Neural cell (in vitro differentiated cells): ENCODE results near the gene GRAP2. TPM values are rescaled to one million over a fixed set of nuclear protein-coding genes. Genes with fewer than 3 reads are reported as not detected.

Experiments used
- H2AFZ ChIP-seq: fragments of 200-600, 300-800 bp; sonication (generic), shearing (Covaris generic); 2 replicates; pipeline ENCODE4 v1.6.0; 2014; ENCODE audit warnings: low read depth, mild to moderate bottlenecking, antibody characterized with exemption, low read length, moderate library complexity
- H3F3A ChIP-seq: fragments of 200-600 bp; shearing (Covaris generic); 2 replicates; pipeline ENCODE4 v1.6.1; 2016; ENCODE audit warnings: mild to moderate bottlenecking, moderate library complexity, mixed read lengths, antibody characterized with exemption, low read length; ENCODE audit not compliant: insufficient read depth, poor library complexity, severe bottlenecking
- H3K27ac ChIP-seq: fragments of 200-600, 300-800 bp; sonication (generic), shearing (Covaris generic); 2 replicates; pipeline ENCODE4 v1.5.1; 2014; ENCODE audit warnings: mild to moderate bottlenecking, low read length, moderate library complexity
- H3K27me3 ChIP-seq: fragments of 300-800, 200-600 bp; sonication (generic), shearing (Covaris generic); 2 replicates; pipeline ENCODE4 v1.6.0; 2014; ENCODE audit warnings: mild to moderate bottlenecking, low read depth, low read length, moderate library complexity; ENCODE audit not compliant: insufficient read depth
- H3K36me3 ChIP-seq: fragments of 300-800, 200-600 bp; sonication (generic), shearing (Covaris generic); 2 replicates; pipeline ENCODE4 v1.5.1; 2014; ENCODE audit warnings: mild to moderate bottlenecking, antibody characterized with exemption, low read length, moderate library complexity; ENCODE audit not compliant: insufficient read depth
- H3K4me2 ChIP-seq: fragments of 300-800, 200-600 bp; sonication (generic), shearing (Covaris generic); 2 replicates; pipeline ENCODE4 v1.6.0; 2014; ENCODE audit warnings: mild to moderate bottlenecking, low read length
- H3K4me3 ChIP-seq: fragments of 300-800, 200-600 bp; sonication (generic), shearing (Covaris generic); 2 replicates; pipeline ENCODE4 v1.5.1; 2014; ENCODE audit warnings: mild to moderate bottlenecking, low read length, moderate library complexity
- H3K79me2 ChIP-seq: fragments of 200-600 bp; shearing (Covaris generic); replicated peaks from 2 replicates; pipeline ENCODE4 v1.6.0; 2014; ENCODE audit warnings: mild to moderate bottlenecking, low read length, moderate library complexity; ENCODE audit not compliant: insufficient read depth
- H3K9ac ChIP-seq: fragments of 300-800, 200-600 bp; sonication (generic), shearing (Covaris generic); 2 replicates; pipeline ENCODE4 v1.6.1; 2016; ENCODE audit warnings: mild to moderate bottlenecking, low read length, mixed read lengths
- H3K9me2 ChIP-seq: fragments of 200-600 bp; shearing (Covaris generic); 2 replicates; pipeline ENCODE4 v1.6.1; 2016; ENCODE audit warnings: mild to moderate bottlenecking, low read length, mixed read lengths; ENCODE audit not compliant: insufficient read depth
- H3K9me3 ChIP-seq: fragments of 200-600, 300-800 bp; sonication (generic), shearing (Covaris generic); 2 replicates; pipeline ENCODE4 v1.6.1; 2016; ENCODE audit warnings: mild to moderate bottlenecking, mixed run types, low read length, moderate library complexity, mixed read lengths
- H4K20me1 ChIP-seq: fragments of 200-600 bp; shearing (Covaris generic); 2 replicates; pipeline ENCODE4 v1.6.1; 2016; ENCODE audit warnings: mild to moderate bottlenecking, mixed run types; ENCODE audit not compliant: insufficient read depth
- EP300 ChIP-seq: fragments of 450-650 bp; conservative IDR thresholded peaks from 2 replicates; pipeline ENCODE4 v1.6.1; 2014; ENCODE audit warnings: antibody characterized with exemption, mild to moderate bottlenecking, moderate library complexity; ENCODE audit not compliant: poor library complexity, severe bottlenecking
- EZH2 ChIP-seq: fragments of 200-600, 300-800 bp; shearing (Covaris generic), sonication (generic); IDR thresholded peaks from 2 replicates; pipeline ENCODE4 v1.6.1; 2014; ENCODE audit warnings: antibody characterized with exemption, low read length, borderline replicate concordance, mild to moderate bottlenecking; ENCODE audit not compliant: insufficient read depth, poor library complexity, severe bottlenecking
- MXI1 ChIP-seq: fragments of 450-650 bp; conservative IDR thresholded peaks from 2 replicates; pipeline ENCODE4 v1.6.1; 2014; ENCODE audit warnings: antibody characterized with exemption, mild to moderate bottlenecking; ENCODE audit not compliant: poor library complexity, severe bottlenecking
- POLR2AphosphoS5 ChIP-seq: IDR thresholded peaks from 2 replicates; pipeline ENCODE4 v1.6.1; 2012
- RAD21 ChIP-seq: fragments of 450-650 bp; conservative IDR thresholded peaks from 2 replicates; pipeline ENCODE4 v1.6.1; 2014; ENCODE audit warnings: antibody characterized with exemption, mild to moderate bottlenecking, moderate library complexity
- REST ChIP-seq: IDR thresholded peaks from 2 replicates; pipeline ENCODE4 v1.6.1; 2012; ENCODE audit warnings: borderline replicate concordance
- SMC3 ChIP-seq: fragments of 450-650 bp; conservative IDR thresholded peaks from 2 replicates; pipeline ENCODE4 v1.6.1; 2014; ENCODE audit warnings: antibody characterized with exemption, mild to moderate bottlenecking, moderate library complexity; ENCODE audit not compliant: poor library complexity
- TAF1 ChIP-seq: IDR thresholded peaks from 2 replicates; pipeline ENCODE4 v1.6.1; 2012; ENCODE audit warnings: low read depth
- polyA plus RNA-seq: library from polyadenylated mRNA; depleted of rRNA; stranded (reverse); fragments of >200 nt; gene quantifications from 2 replicates; pipeline ENCODE4 v1.2.3, GENCODE V29; 2014
- TF ChIP-seq, protein P1 (sequence below): fragments of 450-650 bp; IDR thresholded peaks from 2 replicates; pipeline ENCODE4 v1.5.1; 2014; ENCODE audit warnings: antibody characterized with exemption, mild to moderate bottlenecking, moderate library complexity; ENCODE audit not compliant: poor library complexity, severe bottlenecking

GRAP2 gene
- polyA plus RNA-seq, 1 donor from 2014 or later: 0.30 TPM

GRCh38 chr22:39894554-39895092 is 6.3 kb upstream of the GRAP2 start:
- TF ChIP-seq, protein P1, sequence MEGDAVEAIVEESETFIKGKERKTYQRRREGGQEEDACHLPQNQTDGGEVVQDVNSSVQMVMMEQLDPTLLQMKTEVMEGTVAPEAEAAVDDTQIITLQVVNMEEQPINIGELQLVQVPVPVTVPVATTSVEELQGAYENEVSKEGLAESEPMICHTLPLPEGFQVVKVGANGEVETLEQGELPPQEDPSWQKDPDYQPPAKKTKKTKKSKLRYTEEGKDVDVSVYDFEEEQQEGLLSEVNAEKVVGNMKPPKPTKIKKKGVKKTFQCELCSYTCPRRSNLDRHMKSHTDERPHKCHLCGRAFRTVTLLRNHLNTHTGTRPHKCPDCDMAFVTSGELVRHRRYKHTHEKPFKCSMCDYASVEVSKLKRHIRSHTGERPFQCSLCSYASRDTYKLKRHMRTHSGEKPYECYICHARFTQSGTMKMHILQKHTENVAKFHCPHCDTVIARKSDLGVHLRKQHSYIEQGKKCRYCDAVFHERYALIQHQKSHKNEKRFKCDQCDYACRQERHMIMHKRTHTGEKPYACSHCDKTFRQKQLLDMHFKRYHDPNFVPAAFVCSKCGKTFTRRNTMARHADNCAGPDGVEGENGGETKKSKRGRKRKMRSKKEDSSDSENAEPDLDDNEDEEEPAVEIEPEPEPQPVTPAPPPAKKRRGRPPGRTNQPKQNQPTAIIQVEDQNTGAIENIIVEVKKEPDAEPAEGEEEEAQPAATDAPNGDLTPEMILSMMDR: peak; percentile 52
- TF ChIP-seq SMC3 (no peak), REST (peak; percentile 52), EZH2 (no peak), RAD21 (peak; percentile 54), MXI1 (no peak), TAF1 (no peak), EP300 (peak; percentile 95), POLR2AphosphoS5 (peak; percentile 59)
- Histone ChIP-seq H4K20me1 (no peaks in the 10 kb centered on the region), H2AFZ (no peak overlapping the region), H3K27me3 (no peaks in the 10 kb centered on the region), H3K4me2 (no peak overlapping the region), H3K79me2 (no peaks in the 10 kb centered on the region), H3K4me3 (peak overlapping the region; percentile 7), H3K9me2 (no peaks in the 10 kb centered on the region), H3K27ac (peak overlapping the region; percentile 58), H3K9ac (no peak overlapping the region), H3K9me3 (no peaks in the 10 kb centered on the region), H3K36me3 (no peaks in the 10 kb centered on the region), H3F3A (no peaks in the 10 kb centered on the region)

- Histone ChIP-seq H3K9ac (no peak overlapping the region), H3K27me3 (no peaks in the 10 kb centered on the region), H2AFZ (no peak overlapping the region)
Observed at GRCh38 chr22:39895682-39896081, 5.2 kb upstream of the GRAP2 start.

More at GRCh38 chr22:39895682-39896081, 5.2 kb upstream of the GRAP2 start:
- Histone ChIP-seq H3K27ac (peak overlapping the region; percentile 58), H4K20me1 (no peaks in the 10 kb centered on the region), H3K4me3 (no peak overlapping the region), H3K9me2 (no peaks in the 10 kb centered on the region), H3K79me2 (no peaks in the 10 kb centered on the region), H3F3A (no peaks in the 10 kb centered on the region), H3K36me3 (no peaks in the 10 kb centered on the region), H3K9me3 (no peaks in the 10 kb centered on the region), H3K4me2 (no peak overlapping the region)
- TF ChIP-seq EP300 (no peak), POLR2AphosphoS5 (no peak), MXI1 (no peak), RAD21 (no peak), TAF1 (no peak), REST (no peak), SMC3 (no peak), EZH2 (no peak)
- TF ChIP-seq, protein P1: no peak
